Suprapubic skin (tissue), 4 donors: ENCODE data around the gene ZSCAN29. TPM values are rescaled to one million over a fixed set of nuclear protein-coding genes. Genes with fewer than 3 reads are reported as not detected.

Experiments used
- DNase-seq, 2 donors: peaks; one replicate each; pipeline ENCODE4 v3.0.0-alpha.2; 2019; ENCODE audit warnings: low spot score in 2 of 2
- H3K27ac ChIP-seq: fragments of 200-600 bp; sonication (generic); one replicate; pipeline ENCODE4 v1.5.1; 2019
- H3K27me3 ChIP-seq: fragments of 200-600 bp; sonication (generic); one replicate; pipeline ENCODE4 v1.5.1; 2019
- H3K36me3 ChIP-seq: fragments of 200-600 bp; sonication (generic); one replicate; pipeline ENCODE4 v1.5.1; 2019
- H3K4me1 ChIP-seq: fragments of 200-600 bp; sonication (generic); one replicate; pipeline ENCODE4 v1.5.1; 2019
- H3K4me3 ChIP-seq: fragments of 200-600 bp; sonication (generic); one replicate; pipeline ENCODE4 v1.5.1; 2019; ENCODE audit warnings: mild to moderate bottlenecking
- H3K9me3 ChIP-seq: fragments of 200-600 bp; sonication (generic); one replicate; pipeline ENCODE4 v1.5.1; 2019
- CTCF ChIP-seq, 2 donors: fragments of 200-600 bp in 1 of 2; fragments of 450-650 bp in 1 of 2; sonication (generic) in 1 of 2; IDR thresholded peaks; one replicate each; pipeline ENCODE4 v1.5.1; 2016 to 2019; ENCODE audit warnings: antibody characterized with exemption in 2 of 2, mild to moderate bottlenecking in 1 of 2, moderate library complexity in 1 of 2
- EP300 ChIP-seq: sonication (generic); formaldehyde crosslinking; IDR thresholded peaks from one replicate; pipeline ENCODE4 v1.6.1; 2017; ENCODE audit warnings: antibody characterized with exemption
- POLR2A ChIP-seq, 2 donors: fragments of 450-650 bp; IDR thresholded peaks; one replicate each; pipeline ENCODE4 v1.6.1; 2017; ENCODE audit warnings: antibody characterized with exemption in 2 of 2, mild to moderate bottlenecking in 2 of 2, moderate library complexity in 2 of 2
- POLR2AphosphoS5 ChIP-seq, 3 donors: sonication (generic); formaldehyde crosslinking; IDR thresholded peaks; one replicate each; pipeline ENCODE4 v1.6.1; 2017; ENCODE audit warnings: antibody characterized with exemption in 3 of 3
- WGBS: methylation state at CpG from one replicate; pipeline ENCODE4 v1.1.5; 2018; 5-methylcytosine and 5-hydroxymethylcytosine counted together
- total RNA-seq, 4 donors: library from RNA; depleted of rRNA; stranded (reverse); fragments of >200 nt; gene quantifications; one replicate each; pipeline ENCODE4 v1.1.0, GENCODE V29; 2016

ZSCAN29 gene
- total RNA-seq = 10 to 100 TPM in 3 of 4 donors, 1 to 10 TPM in 1; 7.7 to 21.1 (median 16.2) TPM

- TF ChIP-seq POLR2AphosphoS5 (IDR thresholded peaks at IDR 0.05) (no peak), EP300 (no peak), CTCF (IDR thresholded peaks at IDR 0.05) (peak in 1 of 2 donors; percentile 19)
- no peaks in the 10 kb centered on the region for H3K9me3 ChIP-seq
- peak; percentile 88 to 89 for DNase-seq
Measured at GRCh38 chr15:43370975-43371974, at the start of gene ZSCAN29, which contains the start of gene TUBGCP4. Gene ZSCAN29 (minus strand): TSS chr15:43371043. CDS start chr15:43369913, 1,130 bp downstream. Gene TUBGCP4 (plus strand): TSS chr15:43371101. CDS start chr15:43371355, 254 bp downstream.

GRCh38 chr15:43420435-43420834 lies 49.6 kb upstream of the ZSCAN29 start:
- WGBS = 82% methylated on average over 10 of the region's 10 CpGs
- no peak for DNase-seq
- no peaks in the 10 kb centered on the region for H3K4me1 ChIP-seq
- H3K27me3 ChIP-seq = no peaks in the 10 kb centered on the region
- TF ChIP-seq POLR2AphosphoS5 (IDR thresholded peaks at IDR 0.05) = no peak
- TF ChIP-seq EP300 = no peak
- no peak for TF ChIP-seq CTCF (IDR thresholded peaks at IDR 0.05)
- no peak for TF ChIP-seq POLR2A (IDR thresholded peaks at IDR 0.05)
- no peaks in the 10 kb centered on the region for H3K9me3 ChIP-seq
- H3K4me3 ChIP-seq = no peak overlapping the region
- H3K36me3 ChIP-seq = peaks cover 56% of the 10 kb centered on the region
- no peak overlapping the region for H3K27ac ChIP-seq

More at GRCh38 chr15:43370975-43371974, at the start of gene ZSCAN29, which contains the start of gene TUBGCP4:
- no peaks in the 10 kb centered on the region for H3K27me3 ChIP-seq
- H3K4me1 ChIP-seq = peaks cover 38% of the 10 kb centered on the region
- 4% methylated on average over 29 of the region's 66 CpGs for WGBS
- peaks cover 9% of the 10 kb centered on the region for H3K36me3 ChIP-seq
- H3K27ac ChIP-seq = peak within 1 kb of the TSS; percentile 35
- peak within 1 kb of the TSS; percentile 84 for H3K4me3 ChIP-seq

- no peak for DNase-seq
- Histone ChIP-seq H3K27me3 (no peaks in the 10 kb centered on the region), H3K27ac (no peak overlapping the region), H3K4me1 (no peaks in the 10 kb centered on the region), H3K36me3 (peaks cover 74% of the 10 kb centered on the region), H3K9me3 (no peaks in the 10 kb centered on the region), H3K4me3 (no peak overlapping the region)
- no peak for TF ChIP-seq EP300
- TF ChIP-seq CTCF (IDR thresholded peaks at IDR 0.05) = no peak
- TF ChIP-seq POLR2AphosphoS5 (IDR thresholded peaks at IDR 0.05) = no peak
- no peak for TF ChIP-seq POLR2A (IDR thresholded peaks at IDR 0.05)
Measured at GRCh38 chr15:43414196-43414595, 43.4 kb upstream of the ZSCAN29 start.

- H3K36me3 ChIP-seq = peaks cover 87% of the 10 kb centered on the region
- DNase-seq = no peak
Measured at GRCh38 chr15:43412096-43412495, 41.3 kb upstream of the ZSCAN29 start.

More at GRCh38 chr15:43412096-43412495, 41.3 kb upstream of the ZSCAN29 start:
- WGBS = 91% methylated on average over 1 of the region's 1 CpG
- Histone ChIP-seq H3K9me3 (no peaks in the 10 kb centered on the region), H3K4me1 (no peaks in the 10 kb centered on the region), H3K4me3 (no peak overlapping the region), H3K27ac (no peak overlapping the region), H3K27me3 (no peaks in the 10 kb centered on the region)
- TF ChIP-seq CTCF (IDR thresholded peaks at IDR 0.05) (no peak), POLR2AphosphoS5 (IDR thresholded peaks at IDR 0.05) (no peak), EP300 (no peak), POLR2A (IDR thresholded peaks at IDR 0.05) (no peak)
